Measurements from ENCODE around the gene XIST.
A peak's percentile ranks its signal among the peaks of the same experiment; 100 is the strongest.

XIST gene

GRCh38 chrX:73855546-73855945 lies 3.0 kb upstream of the XIST start:
- peak; percentile 52 for ATAC-seq

GRCh38 chrX:73852022-73852421 lies 492 bp downstream of the XIST start:
- no peak for TF ChIP-seq ZNF70 (CRISPR knock-in tag; IDR thresholded peaks at IDR 0.05)
- TF ChIP-seq ISL1 (CRISPR knock-in tag; IDR thresholded peaks at IDR 0.05), result no peak
- TF ChIP-seq GLIS3 (CRISPR knock-in tag; IDR thresholded peaks at IDR 0.05), result no peak
- TF ChIP-seq, protein P1, sequence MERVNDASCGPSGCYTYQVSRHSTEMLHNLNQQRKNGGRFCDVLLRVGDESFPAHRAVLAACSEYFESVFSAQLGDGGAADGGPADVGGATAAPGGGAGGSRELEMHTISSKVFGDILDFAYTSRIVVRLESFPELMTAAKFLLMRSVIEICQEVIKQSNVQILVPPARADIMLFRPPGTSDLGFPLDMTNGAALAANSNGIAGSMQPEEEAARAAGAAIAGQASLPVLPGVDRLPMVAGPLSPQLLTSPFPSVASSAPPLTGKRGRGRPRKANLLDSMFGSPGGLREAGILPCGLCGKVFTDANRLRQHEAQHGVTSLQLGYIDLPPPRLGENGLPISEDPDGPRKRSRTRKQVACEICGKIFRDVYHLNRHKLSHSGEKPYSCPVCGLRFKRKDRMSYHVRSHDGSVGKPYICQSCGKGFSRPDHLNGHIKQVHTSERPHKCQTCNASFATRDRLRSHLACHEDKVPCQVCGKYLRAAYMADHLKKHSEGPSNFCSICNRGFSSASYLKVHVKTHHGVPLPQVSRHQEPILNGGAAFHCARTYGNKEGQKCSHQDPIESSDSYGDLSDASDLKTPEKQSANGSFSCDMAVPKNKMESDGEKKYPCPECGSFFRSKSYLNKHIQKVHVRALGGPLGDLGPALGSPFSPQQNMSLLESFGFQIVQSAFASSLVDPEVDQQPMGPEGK (CRISPR knock-in tag; IDR thresholded peaks at IDR 0.05; ENCODE audit: borderline replicate concordance), result no peak
- TF ChIP-seq SNAI2 (CRISPR knock-in tag; IDR thresholded peaks at IDR 0.05), result no peak
- TF ChIP-seq ARNTL (CRISPR knock-in tag; IDR thresholded peaks at IDR 0.05; ENCODE audit: borderline replicate concordance, low read depth), result no peak
- no peak for TF ChIP-seq ZFP30 (CRISPR knock-in tag; IDR thresholded peaks at IDR 0.05)
- TF ChIP-seq RARB (CRISPR knock-in tag; IDR thresholded peaks at IDR 0.05), result no peak
- no peak for TF ChIP-seq ESRRG (CRISPR knock-in tag; IDR thresholded peaks at IDR 0.05)
- TF ChIP-seq, protein P2, sequence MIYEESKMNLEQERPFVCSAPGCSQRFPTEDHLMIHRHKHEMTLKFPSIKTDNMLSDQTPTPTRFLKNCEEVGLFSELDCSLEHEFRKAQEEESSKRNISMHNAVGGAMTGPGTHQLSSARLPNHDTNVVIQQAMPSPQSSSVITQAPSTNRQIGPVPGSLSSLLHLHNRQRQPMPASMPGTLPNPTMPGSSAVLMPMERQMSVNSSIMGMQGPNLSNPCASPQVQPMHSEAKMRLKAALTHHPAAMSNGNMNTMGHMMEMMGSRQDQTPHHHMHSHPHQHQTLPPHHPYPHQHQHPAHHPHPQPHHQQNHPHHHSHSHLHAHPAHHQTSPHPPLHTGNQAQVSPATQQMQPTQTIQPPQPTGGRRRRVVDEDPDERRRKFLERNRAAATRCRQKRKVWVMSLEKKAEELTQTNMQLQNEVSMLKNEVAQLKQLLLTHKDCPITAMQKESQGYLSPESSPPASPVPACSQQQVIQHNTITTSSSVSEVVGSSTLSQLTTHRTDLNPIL (CRISPR knock-in tag; IDR thresholded peaks at IDR 0.05; ENCODE audit: low read depth), result no peak

More at GRCh38 chrX:73855546-73855945, 3.0 kb upstream of the XIST start:
- TF ChIP-seq ESRRG (CRISPR knock-in tag; IDR thresholded peaks at IDR 0.05) (no peak), TOX (CRISPR knock-in tag; IDR thresholded peaks at IDR 0.05; ENCODE audit: borderline replicate concordance) (no peak), BACH2 (CRISPR knock-in tag; IDR thresholded peaks at IDR 0.05; ENCODE audit: borderline replicate concordance) (no peak), ISL1 (CRISPR knock-in tag; IDR thresholded peaks at IDR 0.05) (no peak), ZFP30 (CRISPR knock-in tag; IDR thresholded peaks at IDR 0.05) (no peak), ARNTL (CRISPR knock-in tag; IDR thresholded peaks at IDR 0.05; ENCODE audit: borderline replicate concordance, low read depth) (no peak), ZC3H10 (CRISPR knock-in tag; IDR thresholded peaks at IDR 0.05) (no peak), OSR1 (CRISPR knock-in tag; IDR thresholded peaks at IDR 0.05) (no peak), ZNF565 (CRISPR knock-in tag; conservative IDR thresholded peaks at IDR 0.05; ENCODE audit: low read depth) (no peak), PPARA (CRISPR knock-in tag; IDR thresholded peaks at IDR 0.05; ENCODE audit: borderline replicate concordance) (no peak), ZNF8 (CRISPR knock-in tag; IDR thresholded peaks at IDR 0.05) (no peak)
- TF ChIP-seq, protein P3, sequence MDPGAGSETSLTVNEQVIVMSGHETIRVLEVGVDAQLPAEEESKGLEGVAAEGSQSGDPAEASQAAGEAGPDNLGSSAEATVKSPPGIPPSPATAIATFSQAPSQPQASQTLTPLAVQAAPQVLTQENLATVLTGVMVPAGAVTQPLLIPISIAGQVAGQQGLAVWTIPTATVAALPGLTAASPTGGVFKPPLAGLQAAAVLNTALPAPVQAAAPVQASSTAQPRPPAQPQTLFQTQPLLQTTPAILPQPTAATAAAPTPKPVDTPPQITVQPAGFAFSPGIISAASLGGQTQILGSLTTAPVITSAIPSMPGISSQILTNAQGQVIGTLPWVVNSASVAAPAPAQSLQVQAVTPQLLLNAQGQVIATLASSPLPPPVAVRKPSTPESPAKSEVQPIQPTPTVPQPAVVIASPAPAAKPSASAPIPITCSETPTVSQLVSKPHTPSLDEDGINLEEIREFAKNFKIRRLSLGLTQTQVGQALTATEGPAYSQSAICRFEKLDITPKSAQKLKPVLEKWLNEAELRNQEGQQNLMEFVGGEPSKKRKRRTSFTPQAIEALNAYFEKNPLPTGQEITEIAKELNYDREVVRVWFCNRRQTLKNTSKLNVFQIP (CRISPR knock-in tag; IDR thresholded peaks at IDR 0.05; ENCODE audit: borderline replicate concordance, low read depth), result no peak

DNA sequence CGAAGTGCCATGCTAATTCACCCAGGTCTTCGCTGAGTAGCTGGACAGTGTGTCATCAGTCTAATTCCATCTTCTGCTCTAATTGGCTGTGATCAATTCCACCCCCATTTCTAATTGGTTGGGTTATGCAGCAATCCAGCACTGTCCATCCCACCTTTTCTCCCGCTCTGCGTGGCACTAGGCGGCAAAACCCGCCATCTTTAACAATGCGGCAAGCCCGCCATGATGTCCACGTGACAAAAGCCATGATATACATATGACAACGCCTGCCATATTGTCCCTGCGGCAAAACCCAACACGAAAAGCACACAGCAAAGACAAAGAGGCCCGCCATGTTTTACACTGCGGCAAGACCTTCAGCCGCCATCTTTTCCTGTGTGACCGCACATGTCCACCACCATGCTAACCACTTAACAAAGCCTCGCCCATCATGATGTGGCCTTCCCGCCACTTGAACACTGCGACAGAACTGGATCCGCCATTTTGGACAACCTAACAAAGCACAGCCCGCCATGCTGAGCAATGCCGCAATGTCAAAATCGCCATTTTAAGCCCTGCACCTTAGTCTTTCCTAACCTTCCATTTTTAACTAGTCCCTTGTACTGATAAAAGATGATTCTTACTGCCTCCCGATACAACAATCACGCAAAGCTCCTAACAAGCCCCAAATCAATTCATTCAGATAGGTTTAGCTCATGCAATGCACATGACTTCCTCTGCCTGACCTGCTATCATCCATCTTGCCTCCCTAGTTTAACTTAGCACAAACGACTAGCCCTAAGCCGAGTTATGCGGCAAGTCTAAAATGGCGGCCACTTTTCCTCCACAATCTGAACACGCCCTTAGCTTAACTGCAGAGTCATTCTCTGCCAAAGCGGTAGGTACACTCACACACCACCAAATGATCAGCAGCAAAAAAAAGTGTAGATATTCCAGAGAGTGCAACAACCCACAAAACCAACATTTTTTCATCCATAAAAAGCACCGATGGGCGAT lies 1.2 kb downstream of the XIST start:
- peak; percentile 85 for ATAC-seq
- TF ChIP-seq TCF4 (CRISPR knock-in tag; IDR thresholded peaks at IDR 0.05; ENCODE audit: borderline replicate concordance) (no peak), TSHZ2 (CRISPR knock-in tag; IDR thresholded peaks at IDR 0.05) (peak; percentile 93; the same call in 1 of the 2 replicates), ZFP30 (CRISPR knock-in tag; IDR thresholded peaks at IDR 0.05) (no peak), RARB (CRISPR knock-in tag; IDR thresholded peaks at IDR 0.05) (no peak), ISL1 (CRISPR knock-in tag; IDR thresholded peaks at IDR 0.05) (no peak), ZNF70 (CRISPR knock-in tag; IDR thresholded peaks at IDR 0.05) (no peak), CSDC2 (CRISPR knock-in tag; IDR thresholded peaks at IDR 0.05) (0 out of 2 replicates have a peak, but pooled peaks have one; percentile 35), BACH2 (CRISPR knock-in tag; IDR thresholded peaks at IDR 0.05; ENCODE audit: borderline replicate concordance) (peak; percentile 43; the same call in 1 of the 2 replicates), OSR1 (CRISPR knock-in tag; IDR thresholded peaks at IDR 0.05) (no peak), ESRRG (CRISPR knock-in tag; IDR thresholded peaks at IDR 0.05) (no peak), ZFP3 (CRISPR knock-in tag; IDR thresholded peaks at IDR 0.05) (peak; percentile 65; the same call in 1 of the 2 replicates), TOX (CRISPR knock-in tag; IDR thresholded peaks at IDR 0.05; ENCODE audit: borderline replicate concordance) (no peak)
- TF ChIP-seq, protein P4, sequence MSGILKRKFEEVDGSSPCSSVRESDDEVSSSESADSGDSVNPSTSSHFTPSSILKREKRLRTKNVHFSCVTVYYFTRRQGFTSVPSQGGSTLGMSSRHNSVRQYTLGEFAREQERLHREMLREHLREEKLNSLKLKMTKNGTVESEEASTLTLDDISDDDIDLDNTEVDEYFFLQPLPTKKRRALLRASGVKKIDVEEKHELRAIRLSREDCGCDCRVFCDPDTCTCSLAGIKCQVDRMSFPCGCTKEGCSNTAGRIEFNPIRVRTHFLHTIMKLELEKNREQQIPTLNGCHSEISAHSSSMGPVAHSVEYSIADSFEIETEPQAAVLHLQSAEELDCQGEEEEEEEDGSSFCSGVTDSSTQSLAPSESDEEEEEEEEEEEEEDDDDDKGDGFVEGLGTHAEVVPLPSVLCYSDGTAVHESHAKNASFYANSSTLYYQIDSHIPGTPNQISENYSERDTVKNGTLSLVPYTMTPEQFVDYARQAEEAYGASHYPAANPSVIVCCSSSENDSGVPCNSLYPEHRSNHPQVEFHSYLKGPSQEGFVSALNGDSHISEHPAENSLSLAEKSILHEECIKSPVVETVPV (CRISPR knock-in tag; IDR thresholded peaks at IDR 0.05), result no peak
- TF ChIP-seq, protein P2 (CRISPR knock-in tag; IDR thresholded peaks at IDR 0.05; ENCODE audit: low read depth), result no peak
- TF ChIP-seq, protein P1 (CRISPR knock-in tag; IDR thresholded peaks at IDR 0.05; ENCODE audit: borderline replicate concordance), result no peak

More at GRCh38 chrX:73852022-73852421, 492 bp downstream of the XIST start:
- no peak for ATAC-seq
